ENCODE results near the gene KLHL29. TPM values are rescaled to one million over a fixed set of nuclear protein-coding genes. Genes with fewer than 3 reads are reported as not detected.

Gene KLHL29
- total RNA-seq, 1 donor from 2014 or later, result 8.4 TPM

GRCh38 chr2:23649819-23650218 is 264.8 kb downstream of the KLHL29 start:
- Mint-ChIP-seq H3K9me3 (no peaks in the 10 kb centered on the region), H3K4me3 (no peak overlapping the region), H3K4me1 (peaks cover 9% of the 10 kb centered on the region), H3K36me3 (ENCODE audit: low read depth) (no peaks in the 10 kb centered on the region), H3K27me3 (ENCODE audit: low read depth) (no peaks in the 10 kb centered on the region), H3K27ac (ENCODE audit: unreplicated experiment) (no peak overlapping the region)
- DNase-seq (ENCODE audit: low read depth, low spot score), result no peak
- no peak for TF ChIP-seq CTCF (conservative IDR thresholded peaks at IDR 0.05)

DNA sequence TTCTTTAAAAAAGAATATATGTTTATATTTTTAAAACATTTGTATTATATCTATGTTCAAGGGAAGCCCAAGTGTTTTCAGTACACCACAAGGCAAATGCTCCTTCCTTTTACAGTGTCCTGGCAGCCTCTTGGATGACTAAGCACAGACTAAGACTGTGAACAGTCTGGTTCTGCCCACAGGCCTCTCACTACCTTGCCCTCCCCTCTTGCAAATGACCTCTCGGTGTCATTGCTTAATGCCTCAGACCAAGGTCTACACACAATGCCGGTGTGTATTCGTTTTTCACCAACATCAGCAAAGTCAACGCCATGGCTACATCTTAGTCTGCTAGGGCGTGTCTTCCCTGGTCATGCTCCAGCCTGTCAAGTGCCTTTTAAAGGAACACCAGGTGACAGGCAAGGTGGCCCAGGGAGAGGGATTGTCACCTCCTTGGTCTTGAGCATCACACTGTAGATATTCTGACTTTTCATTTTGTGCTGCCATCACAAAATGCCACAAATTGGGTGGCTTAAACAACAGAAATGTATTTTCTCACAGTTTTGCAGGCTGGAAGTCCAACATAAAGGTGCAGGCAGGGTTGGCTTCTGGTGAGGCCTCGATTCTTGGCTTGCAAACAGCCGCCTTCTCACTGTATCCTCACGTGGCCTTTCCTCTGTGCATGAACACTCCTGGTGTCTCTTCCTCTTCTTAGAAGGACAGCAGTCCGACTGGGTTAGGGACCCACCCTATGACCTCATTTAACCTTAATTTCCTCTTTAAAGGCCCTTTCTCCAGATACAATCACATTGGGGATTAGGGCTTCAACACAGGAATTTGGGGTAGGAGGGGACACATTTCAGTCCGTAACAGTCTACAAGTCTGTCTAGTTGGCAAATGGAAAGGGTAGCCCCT is 266.5 kb downstream of the KLHL29 start:
- H3K9me3 Mint-ChIP-seq, result no peaks in the 10 kb centered on the region
- no peaks in the 10 kb centered on the region for H3K36me3 Mint-ChIP-seq (ENCODE audit: low read depth)
- no peaks in the 10 kb centered on the region for H3K27me3 Mint-ChIP-seq (ENCODE audit: low read depth)
- no peak overlapping the region for H3K4me3 Mint-ChIP-seq
- peaks cover 18% of the 10 kb centered on the region for H3K4me1 Mint-ChIP-seq
- DNase-seq (ENCODE audit: low read depth, low spot score), result no peak
- TF ChIP-seq CTCF (conservative IDR thresholded peaks at IDR 0.05), result no peak
- H3K27ac Mint-ChIP-seq (ENCODE audit: unreplicated experiment), result no peak overlapping the region

GRCh38 chr2:23653326-23653725 is 268.3 kb downstream of the KLHL29 start:
- no peak for TF ChIP-seq CTCF (conservative IDR thresholded peaks at IDR 0.05)
- no peak overlapping the region for H3K27ac Mint-ChIP-seq (ENCODE audit: unreplicated experiment)
- DNase-seq (ENCODE audit: low read depth, low spot score), result no peak
- no peaks in the 10 kb centered on the region for H3K9me3 Mint-ChIP-seq
- no peak overlapping the region for H3K4me3 Mint-ChIP-seq
- no peaks in the 10 kb centered on the region for H3K27me3 Mint-ChIP-seq (ENCODE audit: low read depth)
- no peaks in the 10 kb centered on the region for H3K36me3 Mint-ChIP-seq (ENCODE audit: low read depth)
- peaks cover 29% of the 10 kb centered on the region for H3K4me1 Mint-ChIP-seq

DNA sequence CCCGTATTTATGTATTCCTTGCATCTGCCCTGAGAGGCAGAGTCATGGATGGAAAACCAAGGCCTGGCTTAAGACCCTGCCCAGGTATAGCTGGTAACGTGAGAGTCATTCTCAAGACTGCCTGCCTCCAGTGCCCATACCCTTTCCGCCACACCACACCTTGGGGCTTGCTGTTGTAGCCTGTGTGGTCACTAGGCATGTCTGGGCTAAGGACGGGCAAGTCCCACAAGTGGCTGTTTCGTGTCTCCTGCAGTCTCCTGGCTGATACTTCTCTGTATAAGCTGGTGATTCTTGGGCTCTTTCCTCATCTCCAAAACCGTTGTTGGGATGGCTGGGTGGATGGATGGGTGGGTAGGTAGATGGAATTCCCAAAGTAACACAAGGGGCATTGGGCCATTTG is 269.8 kb downstream of the KLHL29 start:
- peaks cover 32% of the 10 kb centered on the region for H3K4me1 Mint-ChIP-seq
- no peaks in the 10 kb centered on the region for H3K27me3 Mint-ChIP-seq (ENCODE audit: low read depth)
- no peaks in the 10 kb centered on the region for H3K36me3 Mint-ChIP-seq (ENCODE audit: low read depth)
- no peak overlapping the region for H3K27ac Mint-ChIP-seq (ENCODE audit: unreplicated experiment)
- no peak for TF ChIP-seq CTCF (conservative IDR thresholded peaks at IDR 0.05)
- no peak overlapping the region for H3K4me3 Mint-ChIP-seq
- H3K9me3 Mint-ChIP-seq, result no peaks in the 10 kb centered on the region
- DNase-seq (ENCODE audit: low read depth, low spot score), result no peak

DNA sequence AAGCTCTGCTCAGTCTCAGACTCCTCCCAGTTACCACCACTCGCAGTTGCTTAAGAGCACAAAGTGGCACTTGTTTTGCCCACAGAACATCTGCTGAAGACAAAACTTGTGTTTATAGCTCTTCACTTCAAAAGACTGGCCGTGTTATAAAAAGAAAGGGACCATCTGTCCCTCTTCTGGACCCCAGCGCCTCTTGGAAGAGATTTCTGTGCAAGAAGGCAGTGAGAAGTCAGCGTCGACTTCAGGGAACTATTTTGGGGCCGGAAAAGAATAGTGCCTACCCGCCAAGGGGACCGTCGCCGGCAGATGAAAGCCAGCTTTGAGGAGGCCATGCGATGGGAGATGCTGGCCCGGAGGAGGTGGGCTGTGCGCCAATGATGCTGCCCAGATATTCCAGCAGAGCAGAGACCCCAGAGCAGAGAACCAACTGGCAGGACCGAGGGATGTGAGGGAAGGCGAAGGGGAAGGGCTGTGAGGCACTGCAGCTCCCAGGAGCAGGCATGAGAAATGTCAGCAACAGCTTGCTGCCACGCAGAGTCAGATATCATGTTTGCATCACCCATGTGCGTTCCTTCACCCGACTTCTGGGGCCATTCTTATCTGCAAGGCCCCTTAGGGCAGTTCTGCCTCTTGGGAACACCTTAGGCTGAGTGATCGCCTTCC is 271.1 kb downstream of the KLHL29 start:
- no peak for TF ChIP-seq CTCF (conservative IDR thresholded peaks at IDR 0.05)
- peaks cover 32% of the 10 kb centered on the region for H3K4me1 Mint-ChIP-seq
- peak overlapping the region; percentile 32 for H3K4me3 Mint-ChIP-seq
- H3K36me3 Mint-ChIP-seq (ENCODE audit: low read depth), result no peaks in the 10 kb centered on the region
- DNase-seq (ENCODE audit: low read depth, low spot score), result peak; percentile 10
- no peaks in the 10 kb centered on the region for H3K9me3 Mint-ChIP-seq
- H3K27ac Mint-ChIP-seq (ENCODE audit: unreplicated experiment), result no peak overlapping the region
- no peaks in the 10 kb centered on the region for H3K27me3 Mint-ChIP-seq (ENCODE audit: low read depth)
